ENCODE measurements around the gene SIGLEC10.
A peak's percentile ranks its signal among the peaks of the same experiment; 100 is the strongest.

GRCh38 chr19:51366389-51367254 lies 50.8 kb downstream of the SIGLEC10 start:
- TF ChIP-seq CTCF (IDR thresholded peaks at IDR 0.05 in 2 of 3, conservative IDR thresholded peaks at IDR 0.05 in 1 of 3; ENCODE audit: borderline replicate concordance in 1 of 3, insufficient read depth in 1 of 3, low read depth in 2 of 3, low read length in 2 of 3) (no peak), SP1 (IDR thresholded peaks at IDR 0.05; ENCODE audit: low read depth) (peak; percentile 62), CBX3 (IDR thresholded peaks at IDR 0.05; ENCODE audit: low read depth) (no peak), POLR2AphosphoS5 (IDR thresholded peaks at IDR 0.05; ENCODE audit: low read depth, low read length) (peak; percentile 86), YY1 (IDR thresholded peaks at IDR 0.05; ENCODE audit: extremely low read depth, insufficient replicate concordance, low read depth, low read length) (no peak)

Data from HCT116 (cell line).